Activated CD8-positive, alpha-beta T cell treated with anti-CD3 and anti-CD28 coated beads for 36 hours (primary cell): ENCODE measurements around the gene SUN1. TPM values are rescaled to one million over a fixed set of nuclear protein-coding genes. Genes with fewer than 3 reads are reported as not detected.

ENCODE experiments used
- ATAC-seq: fragments of 200-7000 bp; cut with Tn5 transposase; one replicate; pipeline ENCODE4 v1.10.0; 2021; ENCODE audit warnings: mild to moderate bottlenecking, moderate library complexity
- CTCF ChIA-PET: fragments of 350-600 bp; sonication (Branson Sonifier 250); formaldehyde crosslinking; loops from one replicate; lab custom pipeline; 2021; ENCODE audit warnings: antibody characterized with exemption; lab: Charles Lee
- POLR2A ChIA-PET: fragments of 350-600 bp; sonication (Branson Sonifier 250); formaldehyde crosslinking; loops from one replicate; lab custom pipeline; 2021; ENCODE audit warnings: antibody characterized with exemption; lab: Charles Lee
- DNase-seq: peaks from one replicate; pipeline ENCODE4 v3.0.0-alpha.2; 2020
- H3K27ac Mint-ChIP-seq: one replicate; pipeline ENCODE4 v1.8.0; 2021; ENCODE audit warnings: mild to moderate bottlenecking, mixed read lengths
- H3K27me3 Mint-ChIP-seq: one replicate; pipeline ENCODE4 v1.8.0; 2021; ENCODE audit warnings: mixed read lengths
- H3K36me3 Mint-ChIP-seq: one replicate; pipeline ENCODE4 v1.8.0; 2021; ENCODE audit warnings: low read depth, mixed read lengths
- H3K4me1 Mint-ChIP-seq: one replicate; pipeline ENCODE4 v1.8.0; 2021; ENCODE audit warnings: low read depth, mixed read lengths
- H3K4me3 Mint-ChIP-seq: one replicate; pipeline ENCODE4 v1.8.0; 2021; ENCODE audit warnings: mild to moderate bottlenecking, moderate library complexity, mixed read lengths
- H3K9me3 Mint-ChIP-seq: one replicate; pipeline ENCODE4 v1.8.0; 2021; ENCODE audit warnings: mixed read lengths
- CTCF ChIP-seq: fragments of 200-600 bp; IDR thresholded peaks from one replicate; pipeline ENCODE4 v1.8.0; 2022; ENCODE audit warnings: antibody characterized with exemption, mild to moderate bottlenecking
- intact Hi-C: fragments of 100-400 bp; cut with micrococcal nuclease; formaldehyde crosslinking; loops from one replicate; pipeline ENCODE4 v1.10.0; 2022
- total RNA-seq, 2 experiments: library from RNA; stranded (reverse); gene quantifications; one replicate each; pipeline ENCODE4 v1.2.3, GENCODE V29; 2021

The SUN1 gene
- total RNA-seq, 2 experiments from 2014 or later, result 71.3 to 71.6 TPM

GRCh38 chr7:873367-874002 is 41.2 kb downstream of the SUN1 start:
- Mint-ChIP-seq H3K27me3 (no peaks in the 10 kb centered on the region), H3K9me3 (no peaks in the 10 kb centered on the region), H3K4me3 (no peak overlapping the region), H3K36me3 (peaks cover 31% of the 10 kb centered on the region), H3K27ac (peak overlapping the region; percentile 75), H3K4me1 (peaks cover 27% of the 10 kb centered on the region)
- intact Hi-C loops, result loop anchor here (1.0 to 5.0 kb wide), 2 partner anchors 87 to 551 kb away; no protein-coding TSS in a partner anchor
- peak; percentile 55 for ATAC-seq
- TF ChIP-seq CTCF, result peak; percentile 99
- ChIA-PET CTCF (interaction anchor here (0.6 to 3.4 kb wide), 24 partner anchors 8 to 551 kb away, joined by 3 to 65 read pairs (median 4); partner anchors contain the start of gene SUN1), POLR2A (no interaction called here)
- peak; percentile 76 for DNase-seq

GRCh38 chr7:874031-874749 is 41.9 kb downstream of the SUN1 start:
- Mint-ChIP-seq H3K9me3 (no peaks in the 10 kb centered on the region), H3K36me3 (peaks cover 30% of the 10 kb centered on the region), H3K4me1 (peaks cover 30% of the 10 kb centered on the region), H3K4me3 (no peak overlapping the region), H3K27ac (peak overlapping the region; percentile 75), H3K27me3 (no peaks in the 10 kb centered on the region)
- TF ChIP-seq CTCF, result no peak
- ATAC-seq, result no peak
- POLR2A ChIA-PET, result no interaction called here
- intact Hi-C loops, result loop anchor here (5.0 kb wide), 1 partner anchor 552 kb away; no protein-coding TSS in a partner anchor
- CTCF ChIA-PET, result interaction anchor here (0.6 to 3.4 kb wide), 22 partner anchors 7 to 552 kb away, joined by 3 to 65 read pairs (median 5); partner anchors contain the start of gene SUN1
- no peak for DNase-seq

- H3K27ac Mint-ChIP-seq, result peak overlapping the region; percentile 59
- no peak for TF ChIP-seq CTCF
- peaks cover 31% of the 10 kb centered on the region for H3K4me1 Mint-ChIP-seq
- no peak for DNase-seq
- H3K4me3 Mint-ChIP-seq, result peak overlapping the region; percentile 27
- no peaks in the 10 kb centered on the region for H3K27me3 Mint-ChIP-seq
- ChIA-PET CTCF (interaction anchor here (1.2 to 2.5 kb wide), 5 partner anchors 63 to 553 kb away, joined by 3 to 9 read pairs (median 5); no protein-coding TSS in a partner anchor), POLR2A (interaction anchor here (0.5 to 1.7 kb wide), 4 partner anchors 43 to 603 kb away, joined by 3 to 6 read pairs (median 4); partner anchors contain the start of gene SUN1)
- H3K36me3 Mint-ChIP-seq, result peaks cover 27% of the 10 kb centered on the region
- H3K9me3 Mint-ChIP-seq, result no peaks in the 10 kb centered on the region
- intact Hi-C loops, result no loop called here
- ATAC-seq, result no peak
Observed at GRCh38 chr7:875051-875450, 42.8 kb downstream of the SUN1 start.

GRCh38 chr7:875476-876076 is 43.3 kb downstream of the SUN1 start:
- ChIA-PET POLR2A (interaction anchor here (0.5 to 1.7 kb wide), 6 partner anchors 10 to 604 kb away, joined by 3 to 6 read pairs (median 4); partner anchors contain the start of gene SUN1), CTCF (interaction anchor here (1.2 to 2.5 kb wide), 5 partner anchors 63 to 554 kb away, joined by 3 to 9 read pairs (median 5); no protein-coding TSS in a partner anchor)
- intact Hi-C loops, result no loop called here
- Mint-ChIP-seq H3K27ac (peak overlapping the region; percentile 59), H3K36me3 (peaks cover 26% of the 10 kb centered on the region), H3K27me3 (no peaks in the 10 kb centered on the region), H3K9me3 (no peaks in the 10 kb centered on the region), H3K4me1 (peaks cover 35% of the 10 kb centered on the region), H3K4me3 (peak overlapping the region; percentile 17)
- TF ChIP-seq CTCF, result no peak
- DNase-seq (no peak), ATAC-seq (no peak)
